Suprapubic skin (tissue), 3 donors: ENCODE results near the gene ZC2HC1B.

Source experiments
- POLR2A ChIP-seq, 2 donors: fragments of 450-650 bp; IDR thresholded peaks; one replicate each; pipeline ENCODE4 v1.6.1; 2017; ENCODE audit warnings: antibody characterized with exemption in 2 of 2, mild to moderate bottlenecking in 2 of 2, moderate library complexity in 2 of 2
- TF ChIP-seq, protein P1 (sequence below), 2 donors: fragments of 200-600 bp in 1 of 2; fragments of 450-650 bp in 1 of 2; sonication (generic) in 1 of 2; IDR thresholded peaks; one replicate each; pipeline ENCODE4 v1.5.1; 2016 to 2019; ENCODE audit warnings: antibody characterized with exemption in 2 of 2, mild to moderate bottlenecking in 1 of 2, moderate library complexity in 1 of 2

DNA sequence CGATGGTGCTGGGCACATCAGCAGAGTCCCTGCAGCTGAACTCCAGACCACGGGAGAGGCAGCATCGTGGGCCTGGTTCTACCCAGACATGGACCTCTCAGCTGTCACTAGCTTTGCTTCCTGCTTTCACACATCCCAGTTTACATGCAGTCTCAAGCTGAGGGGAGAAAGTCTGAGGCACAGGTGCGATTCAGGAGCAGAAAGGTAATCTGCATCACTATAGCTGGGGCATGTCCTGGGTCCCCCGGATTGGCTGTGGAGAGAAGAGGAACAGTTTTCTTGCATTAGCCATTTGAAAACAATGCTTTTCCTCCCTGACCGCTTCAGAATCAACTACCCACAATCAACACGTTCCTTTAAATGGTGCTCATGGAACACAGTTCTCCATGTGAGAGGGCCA is 83.9 kb downstream of the ZC2HC1B start:
- TF ChIP-seq, protein P1, sequence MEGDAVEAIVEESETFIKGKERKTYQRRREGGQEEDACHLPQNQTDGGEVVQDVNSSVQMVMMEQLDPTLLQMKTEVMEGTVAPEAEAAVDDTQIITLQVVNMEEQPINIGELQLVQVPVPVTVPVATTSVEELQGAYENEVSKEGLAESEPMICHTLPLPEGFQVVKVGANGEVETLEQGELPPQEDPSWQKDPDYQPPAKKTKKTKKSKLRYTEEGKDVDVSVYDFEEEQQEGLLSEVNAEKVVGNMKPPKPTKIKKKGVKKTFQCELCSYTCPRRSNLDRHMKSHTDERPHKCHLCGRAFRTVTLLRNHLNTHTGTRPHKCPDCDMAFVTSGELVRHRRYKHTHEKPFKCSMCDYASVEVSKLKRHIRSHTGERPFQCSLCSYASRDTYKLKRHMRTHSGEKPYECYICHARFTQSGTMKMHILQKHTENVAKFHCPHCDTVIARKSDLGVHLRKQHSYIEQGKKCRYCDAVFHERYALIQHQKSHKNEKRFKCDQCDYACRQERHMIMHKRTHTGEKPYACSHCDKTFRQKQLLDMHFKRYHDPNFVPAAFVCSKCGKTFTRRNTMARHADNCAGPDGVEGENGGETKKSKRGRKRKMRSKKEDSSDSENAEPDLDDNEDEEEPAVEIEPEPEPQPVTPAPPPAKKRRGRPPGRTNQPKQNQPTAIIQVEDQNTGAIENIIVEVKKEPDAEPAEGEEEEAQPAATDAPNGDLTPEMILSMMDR (IDR thresholded peaks at IDR 0.05), result no peak
- TF ChIP-seq POLR2A (IDR thresholded peaks at IDR 0.05), result no peak
